ENCODE data around the gene CDC73.
A peak's percentile ranks its signal among the peaks of the same experiment; 100 is the strongest.

The CDC73 gene

DNA sequence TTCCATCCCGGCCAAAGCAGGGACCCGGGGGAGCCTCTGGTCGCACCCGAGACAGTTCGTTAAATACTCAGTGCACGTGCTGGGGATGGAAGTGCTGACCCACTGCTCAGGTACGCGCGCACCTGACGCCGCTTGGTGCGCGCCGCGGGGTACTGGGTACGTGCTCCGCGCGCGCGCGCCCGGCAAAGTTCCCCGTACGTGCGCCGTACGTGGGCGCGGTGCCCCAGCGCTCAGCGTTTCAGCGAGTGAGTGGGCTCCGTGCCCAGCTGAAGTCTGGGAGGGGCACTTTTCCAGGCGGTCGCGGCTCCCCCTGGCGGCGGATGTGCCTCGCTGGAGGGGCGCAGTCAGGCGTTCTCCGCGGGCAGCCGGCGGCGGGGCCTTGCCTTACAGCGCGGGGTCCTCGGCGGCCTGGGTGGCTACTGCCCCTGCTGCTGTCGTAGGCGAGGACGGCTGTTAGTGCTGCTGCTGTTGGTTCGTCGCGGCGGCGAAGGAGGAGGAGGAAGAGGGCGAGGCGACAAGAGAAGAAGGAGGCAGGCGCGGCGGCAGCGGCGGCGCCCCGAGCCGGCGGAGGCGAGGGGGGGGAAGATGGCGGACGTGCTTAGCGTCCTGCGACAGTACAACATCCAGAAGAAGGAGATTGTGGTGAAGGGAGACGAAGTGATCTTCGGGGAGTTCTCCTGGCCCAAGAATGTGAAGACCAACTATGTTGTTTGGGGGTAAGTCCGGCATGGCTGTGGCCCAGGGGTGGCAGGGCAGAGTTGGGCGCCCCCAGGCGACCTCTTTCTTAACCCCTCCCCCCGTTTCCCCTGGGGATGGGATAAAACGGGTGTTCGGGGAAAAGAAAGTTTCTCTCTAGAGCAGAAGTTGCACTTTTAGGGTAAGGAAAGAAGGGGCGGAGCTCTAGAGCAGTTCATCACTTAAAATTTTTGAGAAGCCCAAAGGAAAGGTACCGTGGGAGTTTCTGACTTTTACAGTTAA, at the start of gene CDC73:
Gene CDC73, plus strand, starts transcription at position 416 of the 978 bp plus-strand sequence. Its CDS starts 170 bp downstream, at position 586.
- in situ Hi-C loops (cut with MboI; ENCODE audit: low pct_unique_long_range_greater_than_20kb, low sequenced_read_pairs) = no loop called here
- DNase-seq = peak; percentile 99

DNA sequence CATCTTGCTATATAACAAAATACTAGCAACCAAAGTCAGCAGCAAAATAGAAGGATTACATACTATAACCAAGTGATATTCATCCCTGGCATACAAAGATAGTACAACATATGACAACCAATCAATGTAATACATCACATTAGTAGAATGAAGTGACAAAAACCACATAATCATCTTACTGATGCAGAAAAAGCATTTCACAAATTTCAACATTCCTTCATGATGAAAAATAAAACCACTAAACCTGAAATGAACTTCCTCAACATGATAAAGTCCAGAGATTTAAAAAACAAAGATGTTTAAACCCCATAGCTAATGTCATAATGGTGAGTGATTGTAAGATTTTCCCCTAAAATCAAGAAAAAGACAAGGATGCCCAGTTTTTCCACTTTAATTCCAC, 43.8 kb upstream of the CDC73 start:
- no peak for DNase-seq
- in situ Hi-C loops (cut with MboI; ENCODE audit: low pct_unique_long_range_greater_than_20kb, low sequenced_read_pairs) = no loop called here

DNA sequence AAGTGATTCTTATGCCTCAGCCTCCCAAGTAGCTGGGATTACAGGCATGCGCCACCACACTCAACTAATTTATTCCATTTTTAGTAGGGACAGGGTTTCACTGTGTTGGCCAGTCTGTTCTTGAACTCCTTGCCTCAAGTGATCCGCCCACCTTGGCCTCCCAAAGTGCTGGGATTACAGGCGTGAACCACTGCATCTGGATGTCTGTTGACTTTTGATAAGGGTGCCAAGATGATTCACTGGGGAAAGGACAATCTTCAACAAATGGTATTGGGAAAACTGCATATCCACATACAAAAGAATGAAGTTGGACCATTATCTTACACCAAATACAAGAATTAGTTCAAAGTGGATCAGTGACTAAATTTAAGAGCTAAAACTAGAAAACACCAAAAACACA, 42.6 kb upstream of the CDC73 start:
- in situ Hi-C loops (cut with MboI; ENCODE audit: low pct_unique_long_range_greater_than_20kb, low sequenced_read_pairs) = no loop called here
- DNase-seq = no peak

DNA sequence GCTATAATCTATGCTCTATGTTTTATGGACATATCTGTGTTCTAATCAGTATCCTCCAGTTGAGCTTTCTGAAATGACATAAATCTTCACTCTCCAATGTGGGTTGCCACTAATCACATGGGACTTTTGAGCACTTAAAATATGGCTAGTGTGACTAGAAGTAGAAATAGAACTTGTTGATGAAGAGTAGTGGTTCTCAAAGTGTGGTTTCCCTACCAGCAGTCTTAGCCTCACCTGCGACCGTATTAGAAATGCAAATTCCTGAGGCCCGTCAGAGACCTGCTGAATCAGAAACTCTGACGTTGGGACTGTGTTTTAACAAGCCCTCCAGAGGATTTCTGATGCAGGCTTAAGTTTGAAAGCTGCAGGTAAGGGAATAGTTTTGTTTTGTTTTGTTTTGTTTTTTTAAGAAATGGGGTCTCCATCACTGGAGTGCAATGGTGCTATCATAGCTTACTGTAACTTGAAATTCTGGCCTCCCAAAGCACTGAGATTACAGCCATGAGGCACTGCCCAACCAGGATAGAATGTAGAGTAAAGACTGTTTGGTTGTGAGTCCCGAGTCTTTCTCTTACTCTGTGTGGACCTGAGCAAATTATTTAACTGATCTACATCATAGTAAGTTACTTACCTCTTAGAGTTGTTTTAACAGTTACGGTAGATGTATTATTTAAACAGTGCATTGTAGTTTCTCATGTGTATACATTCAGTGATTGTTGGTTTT, 38.3 kb upstream of the CDC73 start:
- DNase-seq = no peak
- in situ Hi-C loops (cut with MboI; ENCODE audit: low pct_unique_long_range_greater_than_20kb, low sequenced_read_pairs) = no loop called here

DNA sequence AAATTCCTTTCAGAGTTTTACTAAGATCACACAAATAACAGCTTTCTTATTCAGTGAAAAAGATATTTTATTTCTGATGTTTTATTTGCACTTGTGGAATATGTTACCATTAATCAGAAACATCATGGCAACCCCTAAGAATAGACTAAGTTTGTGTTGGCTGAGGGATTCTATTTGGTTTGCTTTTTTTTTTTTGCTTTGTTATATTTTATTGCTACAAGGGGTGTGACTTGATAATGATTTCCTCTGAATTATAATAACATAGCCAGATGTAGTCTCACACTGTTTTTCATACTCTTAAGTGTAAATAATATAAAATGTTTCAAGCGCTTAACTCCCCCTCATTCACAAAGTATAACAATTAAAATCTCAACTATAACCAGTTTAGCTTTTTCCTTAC, 36.6 kb upstream of the CDC73 start:
- in situ Hi-C loops (cut with MboI; ENCODE audit: low pct_unique_long_range_greater_than_20kb, low sequenced_read_pairs) = no loop called here

DNA sequence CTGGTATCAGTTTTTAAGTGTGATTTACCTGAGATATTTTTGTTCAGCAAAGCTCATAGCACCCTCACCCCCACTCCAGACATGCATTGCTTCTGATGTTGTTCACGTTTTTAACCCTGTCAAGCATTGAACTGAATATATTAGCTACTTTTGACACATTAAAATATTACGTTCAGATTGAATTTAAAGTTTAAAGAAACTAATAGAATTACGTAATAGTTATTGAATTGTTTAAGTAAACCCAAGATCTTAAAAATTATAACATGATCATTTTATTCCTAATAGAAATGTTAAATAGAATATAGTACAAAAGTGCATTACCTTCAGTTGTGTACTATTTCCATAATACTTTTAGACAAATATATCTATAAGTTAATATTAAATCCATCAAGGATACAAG, 35.5 kb upstream of the CDC73 start:
- DNase-seq = no peak
- in situ Hi-C loops (cut with MboI; ENCODE audit: low pct_unique_long_range_greater_than_20kb, low sequenced_read_pairs) = no loop called here

More for the DNA sequence above, 36.6 kb upstream of the CDC73 start:
- DNase-seq = no peak

DNA sequence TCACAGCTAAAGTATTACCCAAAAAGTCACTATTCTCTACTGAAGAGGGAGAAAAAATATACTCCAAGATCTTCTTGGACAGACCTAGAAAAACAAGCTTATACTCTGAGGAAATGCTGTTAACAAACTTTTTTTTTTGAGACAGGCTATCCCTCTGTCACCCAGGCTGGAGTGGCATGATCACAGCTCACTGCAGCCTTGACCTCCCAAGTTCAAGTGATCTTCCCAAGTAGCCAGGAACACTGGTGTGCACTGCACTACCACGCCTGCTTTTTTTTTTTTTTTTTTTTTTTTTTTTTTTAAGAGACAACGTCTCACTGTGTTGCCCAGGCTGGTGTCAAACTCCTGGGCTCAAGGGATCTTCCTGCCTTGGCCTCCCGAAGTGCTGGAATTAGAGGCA, 33.9 kb upstream of the CDC73 start:
- no peak for DNase-seq
- in situ Hi-C loops (cut with MboI; ENCODE audit: low pct_unique_long_range_greater_than_20kb, low sequenced_read_pairs) = no loop called here

DNA sequence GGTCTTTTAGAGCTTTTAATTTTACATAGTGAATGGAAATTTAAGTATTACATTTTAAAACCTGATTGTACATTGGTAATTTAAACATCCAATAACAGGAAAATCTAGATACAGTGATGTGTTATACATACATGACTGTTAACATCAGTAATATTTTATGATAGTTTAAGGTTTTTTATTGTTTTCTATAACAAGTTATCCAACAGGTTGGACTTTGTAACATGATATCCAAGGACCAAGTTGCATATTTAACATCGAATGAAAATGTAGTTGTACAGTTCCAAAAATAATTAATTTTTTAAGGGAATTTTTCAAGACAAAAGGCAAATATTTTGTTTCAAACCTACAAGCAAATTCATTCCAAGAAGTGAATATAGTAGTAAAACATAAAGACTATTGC, 31.0 kb upstream of the CDC73 start:
- no peak for DNase-seq
- in situ Hi-C loops (cut with MboI; ENCODE audit: low pct_unique_long_range_greater_than_20kb, low sequenced_read_pairs) = no loop called here

DNA sequence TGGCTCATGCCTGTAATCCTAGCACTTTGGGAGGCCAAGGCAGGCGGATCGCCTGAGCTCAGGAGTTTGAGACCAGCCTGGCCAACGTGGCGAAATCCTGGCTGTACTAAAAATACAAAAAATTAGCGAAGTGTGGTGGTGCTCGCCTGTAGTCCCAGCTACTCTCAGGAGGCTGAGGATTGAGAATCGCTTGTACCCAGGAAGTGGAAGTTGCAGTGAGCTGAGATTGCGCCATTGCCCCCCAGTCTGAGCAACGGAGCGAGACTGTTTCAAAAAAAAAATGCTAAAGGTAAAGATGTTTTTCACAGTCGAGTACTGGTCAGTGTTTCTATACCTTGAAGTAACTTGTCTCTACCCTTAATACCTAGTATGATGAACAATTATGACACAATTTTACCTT, 27.7 kb upstream of the CDC73 start:
- DNase-seq = no peak
- in situ Hi-C loops (cut with MboI; ENCODE audit: low pct_unique_long_range_greater_than_20kb, low sequenced_read_pairs) = no loop called here

DNA sequence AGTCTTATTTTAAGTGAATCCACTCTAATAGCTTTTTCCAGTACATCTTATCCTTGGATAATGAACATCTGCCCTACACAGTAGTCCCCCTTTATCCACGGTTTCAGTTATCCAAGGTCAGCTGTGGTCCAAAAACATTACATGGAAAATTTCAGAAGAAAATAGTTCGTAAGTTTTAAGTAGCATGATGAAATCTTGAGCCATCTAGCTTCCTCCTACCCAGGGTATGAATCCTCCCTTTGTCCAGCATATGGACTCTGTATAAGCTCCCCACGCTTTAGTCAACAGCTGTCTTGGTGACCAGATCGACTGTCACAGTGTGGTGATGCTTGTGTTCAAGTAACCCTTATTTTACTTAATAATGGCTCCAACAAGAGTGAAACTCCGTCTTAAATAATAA, 19.2 kb upstream of the CDC73 start:
- DNase-seq = no peak
- in situ Hi-C loops (cut with MboI; ENCODE audit: low pct_unique_long_range_greater_than_20kb, low sequenced_read_pairs) = no loop called here

DNA sequence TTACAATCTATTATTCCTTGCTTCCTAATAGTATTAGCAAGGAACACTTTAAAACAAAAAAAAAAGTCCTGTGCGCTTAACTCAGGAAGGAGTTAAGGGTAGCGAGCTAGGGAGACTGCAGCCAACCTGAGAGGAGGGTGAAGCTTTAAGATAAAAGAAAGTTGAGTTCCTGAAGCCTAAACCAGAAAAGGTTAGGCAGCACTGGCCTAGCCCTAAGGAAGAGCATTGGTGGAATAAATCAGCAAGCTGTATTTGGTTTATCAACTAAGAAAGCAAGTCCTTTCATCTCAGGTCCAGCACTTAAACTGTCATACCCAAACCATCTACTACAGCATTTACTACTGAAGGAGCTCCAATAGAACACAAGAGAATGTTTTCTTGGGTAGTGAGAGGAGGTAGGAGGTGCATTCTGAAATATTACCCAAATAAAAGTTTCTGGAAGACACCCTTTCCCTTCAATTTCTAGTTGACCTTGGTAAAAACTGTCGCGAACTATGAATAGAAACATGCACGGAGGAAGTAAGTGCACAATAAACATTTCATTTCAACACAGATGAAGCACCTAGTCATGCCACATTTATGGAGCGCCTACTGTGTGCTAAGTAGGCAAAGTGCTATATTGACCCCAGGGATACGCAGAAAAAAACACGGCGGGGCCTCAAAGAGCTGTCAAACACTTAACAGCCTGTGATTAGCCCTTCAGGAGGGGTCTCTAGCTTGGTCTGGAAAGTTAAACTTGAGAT, 17.9 kb upstream of the CDC73 start:
- in situ Hi-C loops (cut with MboI; ENCODE audit: low pct_unique_long_range_greater_than_20kb, low sequenced_read_pairs) = no loop called here
- DNase-seq = peak; percentile 14

DNA sequence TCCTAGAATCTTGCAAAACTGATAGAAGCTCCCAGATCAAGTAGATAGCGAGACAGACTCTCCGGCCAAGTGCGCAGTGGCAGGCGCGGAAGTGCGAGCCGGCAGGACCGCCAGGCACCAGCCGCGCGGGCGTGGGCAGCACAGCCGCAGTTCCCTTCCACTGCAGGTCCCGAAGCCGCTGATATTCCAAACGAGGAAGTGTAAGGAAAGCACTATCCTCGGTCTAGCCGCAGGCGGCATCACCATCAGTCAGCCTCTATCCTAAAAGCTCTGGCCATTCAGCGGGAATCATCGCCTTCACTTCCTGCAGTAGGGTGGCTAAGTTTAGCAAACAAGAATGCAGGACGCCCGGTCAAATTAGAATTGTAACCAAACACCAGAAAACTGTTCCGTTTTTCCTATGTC, 17.3 kb upstream of the CDC73 start:
- in situ Hi-C loops (cut with MboI; ENCODE audit: low pct_unique_long_range_greater_than_20kb, low sequenced_read_pairs) = no loop called here
- peak; percentile 62 for DNase-seq

DNA sequence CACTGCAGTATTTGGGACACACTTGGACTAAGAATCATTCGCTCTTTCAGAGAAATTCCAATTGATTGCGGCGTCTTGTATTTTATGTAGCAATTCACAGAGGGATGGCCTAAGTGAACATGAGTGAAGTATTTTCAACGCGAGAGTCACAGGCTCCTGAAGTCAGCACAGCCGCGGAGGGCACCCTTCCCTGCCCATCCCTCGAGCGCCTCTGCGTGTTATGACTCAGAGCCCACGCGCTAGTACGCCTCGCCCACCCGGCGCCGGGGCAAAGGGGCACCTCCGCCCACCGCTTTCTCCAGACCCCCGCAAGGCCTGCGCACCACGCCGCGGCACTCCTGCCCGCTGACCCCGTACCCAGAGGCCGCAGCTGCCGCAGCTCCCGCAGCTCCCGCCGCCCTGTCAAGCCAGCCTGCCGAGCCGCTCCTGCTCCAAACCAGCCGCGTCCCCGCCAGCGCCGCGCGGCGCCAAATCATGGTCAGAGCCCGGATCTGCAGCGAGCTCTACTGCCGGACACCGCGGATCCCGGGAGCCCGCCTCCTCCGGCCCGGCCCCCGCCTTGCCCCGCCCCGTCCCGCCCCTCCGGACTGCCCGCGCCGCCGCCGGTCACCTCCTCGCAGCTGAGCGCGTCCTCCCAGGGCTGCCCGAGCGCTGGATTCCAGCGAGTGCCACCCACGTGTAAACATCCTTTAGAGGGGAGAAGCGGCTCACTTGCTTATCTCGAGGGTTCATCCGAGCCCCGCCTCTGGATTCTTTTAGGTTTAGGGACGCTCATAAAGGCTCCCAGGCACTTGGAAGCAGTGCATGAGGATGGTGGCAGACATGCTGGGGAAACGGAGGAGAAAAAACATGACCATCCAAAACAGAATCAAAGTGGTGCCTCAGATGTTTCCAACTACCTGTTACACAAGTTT, 16.7 kb upstream of the CDC73 start, which contains the start of gene GLRX2:
Gene GLRX2, minus strand, starts transcription at position 508 of the 914 bp plus-strand sequence. Its CDS starts 32 bp downstream, at position 476.
- in situ Hi-C loops (cut with MboI; ENCODE audit: low pct_unique_long_range_greater_than_20kb, low sequenced_read_pairs) = no loop called here
- peak; percentile 68 for DNase-seq

DNA sequence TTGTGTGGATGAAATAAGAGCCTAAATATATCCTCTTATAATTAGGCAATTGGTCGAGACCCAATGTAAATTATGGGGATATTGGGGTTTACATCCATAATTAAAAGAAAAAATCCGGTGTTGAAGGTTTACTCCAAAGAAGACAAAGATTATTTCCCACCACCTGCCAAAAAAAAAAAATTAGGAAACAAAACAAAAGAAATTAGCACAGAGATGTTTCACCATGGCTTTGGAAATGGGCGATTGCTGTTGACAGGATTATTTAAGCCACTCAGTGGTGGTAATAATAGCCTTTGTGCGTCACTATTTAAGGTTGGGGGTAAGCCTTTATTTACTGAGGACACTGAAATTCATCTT, 16.0 kb upstream of the CDC73 start:
- DNase-seq = no peak
- in situ Hi-C loops (cut with MboI; ENCODE audit: low pct_unique_long_range_greater_than_20kb, low sequenced_read_pairs) = no loop called here

DNA sequence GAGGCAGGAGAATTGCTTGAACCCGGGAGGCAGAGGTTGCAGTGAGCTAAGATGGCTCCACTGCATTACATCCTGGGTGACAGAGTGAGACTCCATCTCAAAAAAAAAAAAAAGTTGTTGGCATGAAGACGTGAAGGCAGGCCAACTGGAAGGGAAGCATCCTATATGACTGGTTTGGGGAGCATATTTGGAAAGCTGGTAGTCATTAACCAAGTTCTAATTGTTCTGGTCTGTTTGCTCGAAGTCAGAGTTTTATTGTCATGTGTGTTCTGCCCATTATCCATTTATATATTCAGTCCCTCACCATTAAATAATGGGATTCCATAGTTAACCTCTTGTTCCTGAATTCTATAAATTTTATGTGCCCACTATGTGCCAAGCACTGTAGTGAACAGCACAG, 13.4 kb upstream of the CDC73 start:
- in situ Hi-C loops (cut with MboI; ENCODE audit: low pct_unique_long_range_greater_than_20kb, low sequenced_read_pairs) = no loop called here
- DNase-seq = no peak

DNA sequence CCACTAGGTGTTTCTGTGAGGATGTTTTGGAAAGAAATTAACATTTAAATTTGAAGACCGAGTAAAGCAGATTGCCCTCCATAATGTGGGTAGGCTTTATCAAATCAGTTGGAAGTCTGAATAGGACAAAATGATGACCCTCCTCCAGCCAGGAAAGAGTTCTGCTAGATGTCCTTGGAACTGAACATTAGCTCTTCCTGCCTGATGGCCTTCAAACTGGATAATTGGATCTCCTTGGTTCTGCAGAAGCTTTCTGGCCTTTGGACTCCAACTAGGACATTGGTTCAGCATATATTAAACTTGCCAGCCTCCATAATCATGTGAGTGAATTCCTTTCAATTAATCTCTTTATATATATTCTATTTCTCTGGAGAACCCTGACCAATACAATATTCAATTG, 12.2 kb upstream of the CDC73 start:
- in situ Hi-C loops (cut with MboI; ENCODE audit: low pct_unique_long_range_greater_than_20kb, low sequenced_read_pairs) = no loop called here
- no peak for DNase-seq

DNA sequence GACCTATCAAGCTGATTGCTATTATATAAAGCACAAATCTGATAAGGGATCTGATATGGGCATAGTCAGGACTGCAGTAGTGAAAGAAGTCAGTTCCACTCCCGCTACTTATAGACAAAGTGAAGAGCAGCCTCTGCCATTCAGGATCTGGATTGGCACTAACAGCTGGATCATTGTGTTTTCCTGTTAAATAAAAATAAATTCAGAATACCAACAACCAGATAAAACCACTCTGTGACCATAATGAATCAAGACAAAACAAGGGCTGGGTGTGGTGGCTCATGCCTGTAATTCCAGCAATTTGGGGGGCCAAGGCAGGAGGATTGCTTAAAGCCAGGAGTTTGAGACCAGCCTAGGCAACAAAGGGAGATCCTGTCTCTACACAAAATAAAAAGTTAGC, 11.6 kb upstream of the CDC73 start:
- in situ Hi-C loops (cut with MboI; ENCODE audit: low pct_unique_long_range_greater_than_20kb, low sequenced_read_pairs) = no loop called here
- DNase-seq = no peak

DNA sequence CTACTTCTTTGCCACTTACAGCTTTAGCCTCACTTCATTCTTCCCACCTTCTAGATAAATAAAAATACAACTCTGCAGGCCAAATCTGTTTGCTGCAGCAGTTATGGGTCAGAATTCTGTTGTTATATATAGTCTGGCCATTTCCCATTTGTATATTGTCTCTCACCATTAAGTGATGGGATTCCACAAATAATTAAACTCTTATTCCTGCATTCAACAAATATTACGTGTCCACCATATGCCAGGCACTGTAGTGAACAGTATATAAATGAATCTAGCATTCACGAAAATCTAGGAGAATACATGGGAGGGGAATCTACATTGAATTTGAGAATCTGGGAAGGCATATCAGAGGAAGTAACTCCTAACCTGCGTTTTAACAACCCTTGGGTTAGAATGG, 11.0 kb upstream of the CDC73 start:
- DNase-seq = no peak
- in situ Hi-C loops (cut with MboI; ENCODE audit: low pct_unique_long_range_greater_than_20kb, low sequenced_read_pairs) = no loop called here

DNA sequence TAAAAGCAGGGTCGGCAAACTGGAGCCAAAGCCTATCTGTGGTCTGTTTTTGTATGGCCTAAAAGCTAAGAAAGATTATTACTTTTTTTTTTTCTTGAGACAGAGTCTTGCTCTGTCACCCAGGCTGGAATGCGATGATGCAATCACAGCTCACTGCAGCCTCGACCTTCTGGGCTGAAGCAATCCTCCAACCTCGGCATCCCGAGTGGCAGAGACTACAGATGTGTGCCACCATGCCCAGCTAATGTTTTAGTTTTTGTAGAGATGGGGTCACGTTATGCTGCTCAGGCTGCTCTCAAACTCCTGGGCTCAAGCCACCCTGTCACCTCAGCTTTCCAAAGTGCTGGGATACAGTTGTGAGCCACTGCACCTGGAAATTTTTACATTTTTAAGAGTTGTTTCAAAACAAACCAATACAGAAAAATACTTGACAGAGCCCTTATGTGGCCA, 10.2 kb upstream of the CDC73 start:
- DNase-seq = peak; percentile 40

More for the DNA sequence above, 10.2 kb upstream of the CDC73 start:
- in situ Hi-C loops (cut with MboI; ENCODE audit: low pct_unique_long_range_greater_than_20kb, low sequenced_read_pairs) = no loop called here
